Measurements from ENCODE around the gene ISX. TPM values are rescaled to one million over a fixed set of nuclear protein-coding genes. Genes with fewer than 3 reads are reported as not detected.

ISX gene
- polyA plus RNA-seq, 1 donor from 2014 or later: not detected

- Histone ChIP-seq H3K4me2 (ENCODE audit: low read length) (no peak overlapping the region), H3K27me3 (ENCODE audit: insufficient read depth, low read depth, low read length) (no peaks in the 10 kb centered on the region)
- TF ChIP-seq EZH2 (IDR thresholded peaks at IDR 0.05; ENCODE audit: borderline replicate concordance, insufficient read depth, low read length, poor library complexity, severe bottlenecking): no peak
- no peak for TF ChIP-seq POLR2AphosphoS5 (IDR thresholded peaks at IDR 0.05)
Observed at GRCh38 chr22:35104491-35104890, 38.5 kb downstream of the ISX start.

GRCh38 chr22:35109616-35110015 is 43.7 kb downstream of the ISX start:
- no peaks in the 10 kb centered on the region for H4K20me1 ChIP-seq (ENCODE audit: insufficient read depth)
- no peaks in the 10 kb centered on the region for H3F3A ChIP-seq (ENCODE audit: insufficient read depth, low read length, poor library complexity, severe bottlenecking)
- H3K9ac ChIP-seq (ENCODE audit: low read length): no peak overlapping the region
- H3K36me3 ChIP-seq (ENCODE audit: insufficient read depth, low read length): no peaks in the 10 kb centered on the region
- peaks cover 10% of the 10 kb centered on the region for H3K9me3 ChIP-seq (ENCODE audit: low read length)
- TF ChIP-seq RAD21 (conservative IDR thresholded peaks at IDR 0.05) (no peak), EZH2 (IDR thresholded peaks at IDR 0.05; ENCODE audit: borderline replicate concordance, insufficient read depth, low read length, poor library complexity, severe bottlenecking) (no peak), EP300 (conservative IDR thresholded peaks at IDR 0.05; ENCODE audit: poor library complexity, severe bottlenecking) (no peak), MXI1 (conservative IDR thresholded peaks at IDR 0.05; ENCODE audit: poor library complexity, severe bottlenecking) (no peak), TAF1 (IDR thresholded peaks at IDR 0.05; ENCODE audit: low read depth) (no peak), SMC3 (conservative IDR thresholded peaks at IDR 0.05; ENCODE audit: poor library complexity) (no peak), REST (IDR thresholded peaks at IDR 0.05; ENCODE audit: borderline replicate concordance) (no peak), CTCF (IDR thresholded peaks at IDR 0.05; ENCODE audit: poor library complexity, severe bottlenecking) (no peak), POLR2AphosphoS5 (IDR thresholded peaks at IDR 0.05) (no peak)
- H3K4me2 ChIP-seq (ENCODE audit: low read length): no peak overlapping the region
- no peaks in the 10 kb centered on the region for H3K27me3 ChIP-seq (ENCODE audit: insufficient read depth, low read depth, low read length)
- no peaks in the 10 kb centered on the region for H3K79me2 ChIP-seq (replicated peaks; ENCODE audit: insufficient read depth, low read length)
- H3K9me2 ChIP-seq (ENCODE audit: insufficient read depth, low read length): no peaks in the 10 kb centered on the region
- no peak overlapping the region for H3K27ac ChIP-seq (ENCODE audit: low read length)
- H3K4me3 ChIP-seq (ENCODE audit: low read length): no peak overlapping the region
- no peak overlapping the region for H2AFZ ChIP-seq (ENCODE audit: low read depth, low read length)

More at GRCh38 chr22:35104491-35104890, 38.5 kb downstream of the ISX start:
- Histone ChIP-seq H4K20me1 (ENCODE audit: insufficient read depth) (no peaks in the 10 kb centered on the region), H3K79me2 (replicated peaks; ENCODE audit: insufficient read depth, low read length) (no peaks in the 10 kb centered on the region), H3K27ac (ENCODE audit: low read length) (no peak overlapping the region), H3K4me3 (ENCODE audit: low read length) (no peak overlapping the region), H3K9me2 (ENCODE audit: insufficient read depth, low read length) (no peaks in the 10 kb centered on the region), H3F3A (ENCODE audit: insufficient read depth, low read length, poor library complexity, severe bottlenecking) (no peaks in the 10 kb centered on the region), H3K36me3 (ENCODE audit: insufficient read depth, low read length) (no peaks in the 10 kb centered on the region), H3K9ac (ENCODE audit: low read length) (no peak overlapping the region), H3K9me3 (ENCODE audit: low read length) (peaks cover 10% of the 10 kb centered on the region), H2AFZ (ENCODE audit: low read depth, low read length) (no peak overlapping the region)

GRCh38 chr22:35111244-35111643 is 45.3 kb downstream of the ISX start:
- Histone ChIP-seq H3K27me3 (ENCODE audit: insufficient read depth, low read depth, low read length) (no peaks in the 10 kb centered on the region), H3K27ac (ENCODE audit: low read length) (no peak overlapping the region), H3K4me2 (ENCODE audit: low read length) (no peak overlapping the region), H3K79me2 (replicated peaks; ENCODE audit: insufficient read depth, low read length) (no peaks in the 10 kb centered on the region), H3K9me2 (ENCODE audit: insufficient read depth, low read length) (no peaks in the 10 kb centered on the region), H4K20me1 (ENCODE audit: insufficient read depth) (no peaks in the 10 kb centered on the region), H3K36me3 (ENCODE audit: insufficient read depth, low read length) (no peaks in the 10 kb centered on the region), H3K4me3 (ENCODE audit: low read length) (no peak overlapping the region), H3F3A (ENCODE audit: insufficient read depth, low read length, poor library complexity, severe bottlenecking) (no peaks in the 10 kb centered on the region), H3K9me3 (ENCODE audit: low read length) (peaks cover 10% of the 10 kb centered on the region), H2AFZ (ENCODE audit: low read depth, low read length) (no peak overlapping the region), H3K9ac (ENCODE audit: low read length) (no peak overlapping the region)
- TF ChIP-seq POLR2AphosphoS5 (IDR thresholded peaks at IDR 0.05) (no peak), TAF1 (IDR thresholded peaks at IDR 0.05; ENCODE audit: low read depth) (no peak), CTCF (IDR thresholded peaks at IDR 0.05; ENCODE audit: poor library complexity, severe bottlenecking) (no peak), EP300 (conservative IDR thresholded peaks at IDR 0.05; ENCODE audit: poor library complexity, severe bottlenecking) (no peak), SMC3 (conservative IDR thresholded peaks at IDR 0.05; ENCODE audit: poor library complexity) (no peak), MXI1 (conservative IDR thresholded peaks at IDR 0.05; ENCODE audit: poor library complexity, severe bottlenecking) (no peak), EZH2 (IDR thresholded peaks at IDR 0.05; ENCODE audit: borderline replicate concordance, insufficient read depth, low read length, poor library complexity, severe bottlenecking) (no peak), REST (IDR thresholded peaks at IDR 0.05; ENCODE audit: borderline replicate concordance) (no peak), RAD21 (conservative IDR thresholded peaks at IDR 0.05) (no peak)
